Measurements from ENCODE around the gene IL17C.

IL17C gene

DNA sequence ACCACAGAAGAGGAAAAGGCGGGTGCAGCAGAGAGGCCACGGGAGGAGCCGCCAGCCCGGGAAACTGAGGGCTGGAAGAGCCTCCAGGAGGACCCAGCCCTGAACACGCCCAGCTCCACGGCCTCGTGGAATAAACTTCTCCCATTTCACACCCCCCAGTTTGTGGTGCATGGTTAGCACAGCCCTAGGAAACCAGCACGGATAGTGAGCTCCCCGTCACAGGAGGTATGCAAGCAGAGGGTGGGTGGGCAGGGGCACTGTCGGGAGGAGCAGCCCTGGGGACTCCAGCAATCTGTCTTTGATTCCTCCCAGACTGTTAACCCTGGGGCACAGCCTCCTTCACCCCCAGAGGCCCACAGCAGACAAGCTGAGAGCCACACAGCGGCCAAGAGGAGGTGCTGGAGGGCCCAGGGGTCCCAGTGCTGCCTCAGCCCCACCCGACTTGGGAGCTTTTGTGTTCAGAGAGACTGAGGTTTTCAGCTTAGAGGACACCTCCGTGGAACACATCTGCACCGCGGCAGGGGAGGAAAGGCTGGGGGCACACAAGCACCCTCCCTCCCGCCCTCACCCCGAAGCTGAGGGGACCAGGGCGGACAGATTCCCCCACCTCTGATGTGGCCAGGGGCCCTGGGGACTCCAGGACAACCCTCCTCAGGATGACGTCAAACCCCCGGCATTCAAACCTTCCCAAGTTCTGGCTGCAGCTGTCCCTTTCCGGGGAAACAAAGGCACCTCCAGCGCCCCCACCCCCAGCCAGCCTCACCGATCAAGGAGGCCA lies 1.7 kb upstream of the IL17C start:
- H3K4me2 ChIP-seq (ENCODE audit: low read length) = no peak overlapping the region
- peaks cover 10% of the 10 kb centered on the region for H4K20me1 ChIP-seq (ENCODE audit: insufficient read depth, low read length)

GRCh38 chr16:88639231-88640038 lies 1.1 kb downstream of the IL17C start:
- Histone ChIP-seq H4K20me1 (ENCODE audit: insufficient read depth, low read length) (peaks cover 30% of the 10 kb centered on the region), H3K9ac (ENCODE audit: low read length) (no peak overlapping the region), H2AFZ (ENCODE audit: low read depth, low read length) (no peak overlapping the region), H3K9me3 (ENCODE audit: insufficient read depth, low read length) (no peaks in the 10 kb centered on the region), H3K4me3 (ENCODE audit: low read length) (no peak overlapping the region), H3K36me3 (replicated peaks; ENCODE audit: low read depth, low read length) (peaks cover 13% of the 10 kb centered on the region), H3K79me2 (ENCODE audit: low read length) (no peaks in the 10 kb centered on the region), H3K27ac (ENCODE audit: low read length) (no peak overlapping the region), H3K4me2 (ENCODE audit: low read length) (peak overlapping the region; percentile 31; the same call in 1 of the 2 replicates), H3K4me1 (ENCODE audit: low read length) (peaks cover 31% of the 10 kb centered on the region), H3K27me3 (ENCODE audit: low read depth, low read length) (peaks cover 65% of the 10 kb centered on the region)
- TF ChIP-seq, protein P1, sequence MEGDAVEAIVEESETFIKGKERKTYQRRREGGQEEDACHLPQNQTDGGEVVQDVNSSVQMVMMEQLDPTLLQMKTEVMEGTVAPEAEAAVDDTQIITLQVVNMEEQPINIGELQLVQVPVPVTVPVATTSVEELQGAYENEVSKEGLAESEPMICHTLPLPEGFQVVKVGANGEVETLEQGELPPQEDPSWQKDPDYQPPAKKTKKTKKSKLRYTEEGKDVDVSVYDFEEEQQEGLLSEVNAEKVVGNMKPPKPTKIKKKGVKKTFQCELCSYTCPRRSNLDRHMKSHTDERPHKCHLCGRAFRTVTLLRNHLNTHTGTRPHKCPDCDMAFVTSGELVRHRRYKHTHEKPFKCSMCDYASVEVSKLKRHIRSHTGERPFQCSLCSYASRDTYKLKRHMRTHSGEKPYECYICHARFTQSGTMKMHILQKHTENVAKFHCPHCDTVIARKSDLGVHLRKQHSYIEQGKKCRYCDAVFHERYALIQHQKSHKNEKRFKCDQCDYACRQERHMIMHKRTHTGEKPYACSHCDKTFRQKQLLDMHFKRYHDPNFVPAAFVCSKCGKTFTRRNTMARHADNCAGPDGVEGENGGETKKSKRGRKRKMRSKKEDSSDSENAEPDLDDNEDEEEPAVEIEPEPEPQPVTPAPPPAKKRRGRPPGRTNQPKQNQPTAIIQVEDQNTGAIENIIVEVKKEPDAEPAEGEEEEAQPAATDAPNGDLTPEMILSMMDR (IDR thresholded peaks at IDR 0.05; ENCODE audit: low read depth, low read length) = no peak
- TF ChIP-seq EZH2phosphoT487 (IDR thresholded peaks at IDR 0.05; ENCODE audit: low read depth) = 0 out of 2 replicates have a peak, but pooled peaks have one; percentile 35

More for the DNA sequence above, 1.7 kb upstream of the IL17C start:
- Histone ChIP-seq H3K27ac (ENCODE audit: low read length) (no peak overlapping the region), H3K9ac (ENCODE audit: low read length) (no peak overlapping the region), H2AFZ (ENCODE audit: low read depth, low read length) (no peak overlapping the region), H3K9me3 (ENCODE audit: insufficient read depth, low read length) (no peaks in the 10 kb centered on the region), H3K36me3 (replicated peaks; ENCODE audit: low read depth, low read length) (peaks cover 3% of the 10 kb centered on the region), H3K4me1 (ENCODE audit: low read length) (peaks cover 44% of the 10 kb centered on the region), H3K27me3 (ENCODE audit: low read depth, low read length) (peaks cover 66% of the 10 kb centered on the region), H3K4me3 (ENCODE audit: low read length) (no peak overlapping the region), H3K79me2 (ENCODE audit: low read length) (no peaks in the 10 kb centered on the region)
- no peak for TF ChIP-seq EZH2phosphoT487 (IDR thresholded peaks at IDR 0.05; ENCODE audit: low read depth)
- TF ChIP-seq, protein P1 (IDR thresholded peaks at IDR 0.05; ENCODE audit: low read depth, low read length) = no peak

DNA sequence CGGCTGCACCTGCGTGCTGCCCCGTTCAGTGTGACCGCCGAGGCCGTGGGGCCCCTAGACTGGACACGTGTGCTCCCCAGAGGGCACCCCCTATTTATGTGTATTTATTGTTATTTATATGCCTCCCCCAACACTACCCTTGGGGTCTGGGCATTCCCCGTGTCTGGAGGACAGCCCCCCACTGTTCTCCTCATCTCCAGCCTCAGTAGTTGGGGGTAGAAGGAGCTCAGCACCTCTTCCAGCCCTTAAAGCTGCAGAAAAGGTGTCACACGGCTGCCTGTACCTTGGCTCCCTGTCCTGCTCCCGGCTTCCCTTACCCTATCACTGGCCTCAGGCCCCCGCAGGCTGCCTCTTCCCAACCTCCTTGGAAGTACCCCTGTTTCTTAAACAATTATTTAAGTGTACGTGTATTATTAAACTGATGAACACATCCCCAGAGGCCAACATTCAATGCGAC lies 1.7 kb downstream of the IL17C start:
- Histone ChIP-seq H3K4me1 (ENCODE audit: low read length) (peaks cover 24% of the 10 kb centered on the region), H3K79me2 (ENCODE audit: low read length) (no peaks in the 10 kb centered on the region), H3K4me2 (ENCODE audit: low read length) (peak overlapping the region; percentile 31; the same call in 1 of the 2 replicates), H3K9me3 (ENCODE audit: insufficient read depth, low read length) (no peaks in the 10 kb centered on the region), H3K27ac (ENCODE audit: low read length) (no peak overlapping the region), H2AFZ (ENCODE audit: low read depth, low read length) (no peak overlapping the region), H4K20me1 (ENCODE audit: insufficient read depth, low read length) (peaks cover 35% of the 10 kb centered on the region), H3K4me3 (ENCODE audit: low read length) (no peak overlapping the region), H3K9ac (ENCODE audit: low read length) (no peak overlapping the region), H3K36me3 (replicated peaks; ENCODE audit: low read depth, low read length) (peaks cover 16% of the 10 kb centered on the region), H3K27me3 (ENCODE audit: low read depth, low read length) (peaks cover 58% of the 10 kb centered on the region)
- TF ChIP-seq, protein P1 (IDR thresholded peaks at IDR 0.05; ENCODE audit: low read depth, low read length) = no peak
- TF ChIP-seq EZH2phosphoT487 (IDR thresholded peaks at IDR 0.05; ENCODE audit: low read depth) = no peak
